ENCODE measurements around the gene RUNX1. TPM values are rescaled to one million over a fixed set of nuclear protein-coding genes. Genes with fewer than 3 reads are reported as not detected.

Gene RUNX1
- total RNA-seq, 1 experiment from 2014 or later, result 86.2 TPM

GRCh38 chr21:34818662-34819158 is 230.4 kb downstream of the RUNX1 start:
- peaks cover 76% of the 10 kb centered on the region for H3K36me3 Mint-ChIP-seq (ENCODE audit: insufficient read depth, unreplicated experiment)

GRCh38 chr21:34817821-34818661 is 231.1 kb downstream of the RUNX1 start:
- BruUV-seq (replicated peaks), result no TSS peak
- Mint-ChIP-seq H3K36me3 (ENCODE audit: insufficient read depth, unreplicated experiment) (peaks cover 69% of the 10 kb centered on the region), H3K9me3 (ENCODE audit: unreplicated experiment) (no peaks in the 10 kb centered on the region), H3K4me3 (ENCODE audit: unreplicated experiment) (no peak overlapping the region), H3K27ac (ENCODE audit: low read depth, unreplicated experiment) (peak overlapping the region; percentile 85), H3K27me3 (ENCODE audit: insufficient read depth, unreplicated experiment) (no peaks in the 10 kb centered on the region), H3K4me1 (ENCODE audit: insufficient read depth, unreplicated experiment) (peaks cover 40% of the 10 kb centered on the region)
- intact Hi-C loops (cut with micrococcal nuclease), result no loop called here
- POLR2A ChIA-PET, result interaction anchor here (0.8 to 26.5 kb wide), 8 partner anchors 10 to 64 kb away, joined by 3 to 972 read pairs (median 4); no protein-coding TSS in a partner anchor
- no peak for DNase-seq (ENCODE audit: unreplicated experiment)
- no peak for TF ChIP-seq CTCF (IDR thresholded peaks at IDR 0.05; ENCODE audit: unreplicated experiment)
- CTCF ChIA-PET, result interaction anchor here (1.2 kb wide), 1 partner anchor 16 kb away, joined by 3 read pairs; no protein-coding TSS in a partner anchor

More at GRCh38 chr21:34818662-34819158, 230.4 kb downstream of the RUNX1 start:
- no peak overlapping the region for H3K4me3 Mint-ChIP-seq (ENCODE audit: unreplicated experiment)
- no peaks in the 10 kb centered on the region for H3K27me3 Mint-ChIP-seq (ENCODE audit: insufficient read depth, unreplicated experiment)
- POLR2A ChIA-PET, result interaction anchor here (0.6 to 26.5 kb wide), 9 partner anchors 11 to 64 kb away, joined by 3 to 972 read pairs (median 4); no protein-coding TSS in a partner anchor
- no TSS peak for BruUV-seq (replicated peaks)
- H3K9me3 Mint-ChIP-seq (ENCODE audit: unreplicated experiment), result no peaks in the 10 kb centered on the region
- peaks cover 33% of the 10 kb centered on the region for H3K4me1 Mint-ChIP-seq (ENCODE audit: insufficient read depth, unreplicated experiment)
- DNase-seq (ENCODE audit: unreplicated experiment), result no peak
- CTCF ChIA-PET, result interaction anchor here (1.2 kb wide), 1 partner anchor 15 kb away, joined by 3 read pairs; no protein-coding TSS in a partner anchor
- no peak for TF ChIP-seq CTCF (IDR thresholded peaks at IDR 0.05; ENCODE audit: unreplicated experiment)
- intact Hi-C loops (cut with micrococcal nuclease), result no loop called here
- H3K27ac Mint-ChIP-seq (ENCODE audit: low read depth, unreplicated experiment), result peak overlapping the region; percentile 85

GRCh38 chr21:34815831-34816705 is 233.0 kb downstream of the RUNX1 start:
- Mint-ChIP-seq H3K9me3 (ENCODE audit: unreplicated experiment) (no peaks in the 10 kb centered on the region), H3K36me3 (ENCODE audit: insufficient read depth, unreplicated experiment) (peaks cover 54% of the 10 kb centered on the region), H3K27ac (ENCODE audit: low read depth, unreplicated experiment) (peak overlapping the region; percentile 85), H3K4me1 (ENCODE audit: insufficient read depth, unreplicated experiment) (peaks cover 57% of the 10 kb centered on the region), H3K4me3 (ENCODE audit: unreplicated experiment) (no peak overlapping the region), H3K27me3 (ENCODE audit: insufficient read depth, unreplicated experiment) (no peaks in the 10 kb centered on the region)
- CTCF ChIA-PET, result interaction anchor here (0.6 to 1.1 kb wide), 8 partner anchors 22 to 764 kb away, joined by 3 to 5 read pairs (median 3); no protein-coding TSS in a partner anchor
- DNase-seq (ENCODE audit: unreplicated experiment), result no peak
- no peak for TF ChIP-seq CTCF (IDR thresholded peaks at IDR 0.05; ENCODE audit: unreplicated experiment)
- intact Hi-C loops (cut with micrococcal nuclease), result no loop called here
- POLR2A ChIA-PET, result interaction anchor here (0.8 to 26.5 kb wide), 10 partner anchors 9 to 83 kb away, joined by 3 to 972 read pairs (median 78); no protein-coding TSS in a partner anchor
- BruUV-seq (replicated peaks), result no TSS peak
